DMS 273 (cell line): Measurements from ENCODE around the gene APH1A.
A peak's percentile ranks its signal among the peaks of the same experiment; 100 is the strongest.
"Not testable (repeated sequence)": the region's sequence is repeated elsewhere in the genome, so short reads cannot be mapped to it uniquely, and the experiment has no call there.

Source experiments
- DNase-seq: peaks from one replicate; lab custom pipeline; 2025; ENCODE audit not compliant: unreplicated experiment; lab: John Stamatoyannopoulos, UW

The APH1A gene

GRCh38 chr1:150268705-150269403 is at the start of gene APH1A:
Gene APH1A (minus strand): TSS chr1:150269016. CDS start chr1:150268810, 206 bp downstream.
- peak; percentile 99 for DNase-seq

GRCh38 chr1:150314691-150315090 is 45.9 kb upstream of the APH1A start:
- DNase-seq = not testable (repeated sequence)

- no peak for DNase-seq
Measured at GRCh38 chr1:150311762-150312161, 42.9 kb upstream of the APH1A start.

- DNase-seq = peak; percentile 98
Measured at GRCh38 chr1:150309758-150310508, 41.1 kb upstream of the APH1A start.

GRCh38 chr1:150308585-150308984 is 39.8 kb upstream of the APH1A start:
- DNase-seq = not testable (repeated sequence)

- DNase-seq = no peak
Measured at GRCh38 chr1:150302902-150303301, 34.1 kb upstream of the APH1A start.

- DNase-seq = peak; percentile 81
Measured at GRCh38 chr1:150302338-150302737, 33.5 kb upstream of the APH1A start.

- DNase-seq = no peak
Measured at GRCh38 chr1:150299716-150300115, 30.9 kb upstream of the APH1A start.

- no peak for DNase-seq
Measured at GRCh38 chr1:150295476-150295875, 26.7 kb upstream of the APH1A start.

- peak; percentile 97 for DNase-seq
Measured at GRCh38 chr1:150293433-150294253, 24.8 kb upstream of the APH1A start, which contains the start of gene MRPS21. Gene MRPS21 (plus strand): TSS chr1:150293861. CDS start chr1:150294367, 506 bp downstream.

GRCh38 chr1:150288822-150289221 is 20.0 kb upstream of the APH1A start:
- DNase-seq = no peak

GRCh38 chr1:150288382-150288781 is 19.6 kb upstream of the APH1A start:
- DNase-seq = no peak

- DNase-seq = no peak
Measured at GRCh38 chr1:150283260-150283659, 14.4 kb upstream of the APH1A start.

- DNase-seq = no peak
Measured at GRCh38 chr1:150282558-150282958, 13.7 kb upstream of the APH1A start.

- DNase-seq = peak; percentile 99
Measured at GRCh38 chr1:150281758-150282557, 13.1 kb upstream of the APH1A start, which contains the start of gene CIART. Gene CIART (plus strand): TSS chr1:150282554. CDS start chr1:150283268, 714 bp downstream.

- DNase-seq = peak; percentile 87
Measured at GRCh38 chr1:150281221-150281757, 12.5 kb upstream of the APH1A start.

- no peak for DNase-seq
Measured at GRCh38 chr1:150280138-150280707, 11.4 kb upstream of the APH1A start.

- no peak for DNase-seq
Measured at GRCh38 chr1:150273311-150273710, 4.5 kb upstream of the APH1A start.

GRCh38 chr1:150271291-150271959 is 2.6 kb upstream of the APH1A start:
- DNase-seq = no peak
